Kidney (tissue), 14 donors: Measurements from ENCODE around the gene GPR6. TPM values are rescaled to one million over a fixed set of nuclear protein-coding genes. Genes with fewer than 3 reads are reported as not detected.

Source experiments
- DNase-seq, 5 donors: peaks; one replicate each; pipeline ENCODE4 v3.0.0-alpha.2; 2013 to 2020
- FAIRE-seq: peaks from 2 replicates; lab custom pipeline; 2012; peaks lifted over from hg19 to GRCh38; lab: Jason Lieb, UNC
- H3K27ac ChIP-seq, 2 donors: one replicate each; pipeline ENCODE4 v1.7.0; 2013; ENCODE audit warnings: low read depth in 2 of 2, low read length in 2 of 2, inconsistent platforms in 1 of 2
- H3K27me3 ChIP-seq: one replicate; pipeline ENCODE4 v1.7.1; 2013; ENCODE audit warnings: low read length, inconsistent platforms; ENCODE audit not compliant: control insufficient read depth, insufficient read depth
- H3K36me3 ChIP-seq, 3 donors: one replicate each; pipeline versions ENCODE4 v1.7.0 to v1.7.1; 2013; ENCODE audit warnings: low read length in 3 of 3, control low read depth in 1 of 3, inconsistent platforms in 1 of 3; ENCODE audit not compliant: insufficient read depth in 3 of 3, control insufficient read depth in 2 of 3
- H3K4me1 ChIP-seq, 3 donors: one replicate each; pipeline versions ENCODE4 v1.7.0 to v1.7.1; 2013; ENCODE audit warnings: low read length in 3 of 3, inconsistent platforms in 1 of 3, low read depth in 1 of 3; ENCODE audit not compliant: control insufficient read depth in 2 of 3, insufficient read depth in 2 of 3
- H3K4me3 ChIP-seq, 3 donors: one replicate each; pipeline versions ENCODE4 v1.7.0 to v1.8.1; 2013; ENCODE audit warnings: low read length in 3 of 3, control low read depth in 1 of 3, inconsistent platforms in 1 of 3
- H3K9ac ChIP-seq, 3 donors: one replicate each; pipeline versions ENCODE4 v1.7.0 to v1.7.1; 2013; ENCODE audit warnings: low read length in 3 of 3, control low read depth in 1 of 3, inconsistent platforms in 1 of 3
- H3K9me3 ChIP-seq, 3 donors: one replicate each; pipeline versions ENCODE4 v1.7.0 to v1.7.1; 2013; ENCODE audit warnings: low read length in 3 of 3, control low read depth in 1 of 3, inconsistent platforms in 1 of 3; ENCODE audit not compliant: control insufficient read depth in 2 of 3, insufficient read depth in 1 of 3
- intact Hi-C: fragments of 100-400 bp; cut with DNase I; formaldehyde crosslinking; loops from one replicate; pipeline ENCODE4 v1.11.1; 2022
- polyA plus RNA-seq: library from polyadenylated mRNA; stranded (reverse); fragments of 350-450 nt; fragmentation: Illumina TruSeq; extraction: RNeasy Lipid Tissue Mini Kit (QIAGEN cat#74804); gene quantifications from one replicate; pipeline ENCODE4 v1.2.3, GENCODE V29; 2014; ENCODE audit warnings: low read depth, low replicate concordance; ENCODE audit not compliant: insufficient read depth
- total RNA-seq: library from RNA; stranded (reverse); fragmentation: NEBNext Ultra II Directional; extraction: Animal tissue kit (Norgen Biotek cat#: 25700); gene quantifications from one replicate; pipeline ENCODE4 v1.2.1, GENCODE V29; 2021
- TF ChIP-seq, protein P1 (sequence below): IDR thresholded peaks from 3 replicates; pipeline ENCODE4 v1.5.1; 2012; ENCODE audit warnings: mild to moderate bottlenecking, moderate library complexity, borderline replicate concordance; ENCODE audit not compliant: insufficient read depth; ENCODE audit errors: extremely low read depth
- donor health status: control.
- donor health status: control.
- donor health status: control.
- donor health status: control.
- donor health status: control.
- donor health status: DM: yes; HTN: yes; CAD: no.
- donor health status: Normal renal cell carcinoma (clear cell type).

Gene GPR6
- total and polyA plus RNA-seq, 2 donors from 2014 or later: not detected

DNA sequence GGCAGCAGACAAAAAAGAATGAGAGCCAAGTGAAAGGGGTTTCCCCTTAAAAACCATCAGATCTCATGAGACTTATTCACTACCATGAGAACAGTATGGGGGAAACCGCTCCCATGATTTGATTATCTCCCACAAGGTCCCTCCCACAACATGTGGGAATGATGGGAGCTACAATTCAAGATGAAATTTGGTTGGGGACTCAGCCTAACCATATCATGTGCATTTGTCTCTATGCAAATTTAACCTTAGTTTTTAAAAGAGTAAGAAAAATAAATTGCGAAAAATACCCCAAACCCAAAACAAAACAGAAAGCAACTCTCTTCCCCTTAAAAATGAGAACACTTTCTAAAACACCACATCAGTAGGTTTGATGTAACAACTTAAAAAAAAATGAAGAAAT is 22.6 kb upstream of the GPR6 start:
- intact Hi-C loops: no loop called here
- H3K27ac ChIP-seq: no peak overlapping the region
- no peak for FAIRE-seq
- H3K36me3 ChIP-seq: no peaks in the 10 kb centered on the region
- TF ChIP-seq, protein P1, sequence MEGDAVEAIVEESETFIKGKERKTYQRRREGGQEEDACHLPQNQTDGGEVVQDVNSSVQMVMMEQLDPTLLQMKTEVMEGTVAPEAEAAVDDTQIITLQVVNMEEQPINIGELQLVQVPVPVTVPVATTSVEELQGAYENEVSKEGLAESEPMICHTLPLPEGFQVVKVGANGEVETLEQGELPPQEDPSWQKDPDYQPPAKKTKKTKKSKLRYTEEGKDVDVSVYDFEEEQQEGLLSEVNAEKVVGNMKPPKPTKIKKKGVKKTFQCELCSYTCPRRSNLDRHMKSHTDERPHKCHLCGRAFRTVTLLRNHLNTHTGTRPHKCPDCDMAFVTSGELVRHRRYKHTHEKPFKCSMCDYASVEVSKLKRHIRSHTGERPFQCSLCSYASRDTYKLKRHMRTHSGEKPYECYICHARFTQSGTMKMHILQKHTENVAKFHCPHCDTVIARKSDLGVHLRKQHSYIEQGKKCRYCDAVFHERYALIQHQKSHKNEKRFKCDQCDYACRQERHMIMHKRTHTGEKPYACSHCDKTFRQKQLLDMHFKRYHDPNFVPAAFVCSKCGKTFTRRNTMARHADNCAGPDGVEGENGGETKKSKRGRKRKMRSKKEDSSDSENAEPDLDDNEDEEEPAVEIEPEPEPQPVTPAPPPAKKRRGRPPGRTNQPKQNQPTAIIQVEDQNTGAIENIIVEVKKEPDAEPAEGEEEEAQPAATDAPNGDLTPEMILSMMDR: no peak
- DNase-seq: no peak
- no peaks in the 10 kb centered on the region for H3K27me3 ChIP-seq
- no peaks in the 10 kb centered on the region for H3K4me1 ChIP-seq
- no peak overlapping the region for H3K9ac ChIP-seq
- no peaks in the 10 kb centered on the region for H3K9me3 ChIP-seq
- no peak overlapping the region for H3K4me3 ChIP-seq

DNA sequence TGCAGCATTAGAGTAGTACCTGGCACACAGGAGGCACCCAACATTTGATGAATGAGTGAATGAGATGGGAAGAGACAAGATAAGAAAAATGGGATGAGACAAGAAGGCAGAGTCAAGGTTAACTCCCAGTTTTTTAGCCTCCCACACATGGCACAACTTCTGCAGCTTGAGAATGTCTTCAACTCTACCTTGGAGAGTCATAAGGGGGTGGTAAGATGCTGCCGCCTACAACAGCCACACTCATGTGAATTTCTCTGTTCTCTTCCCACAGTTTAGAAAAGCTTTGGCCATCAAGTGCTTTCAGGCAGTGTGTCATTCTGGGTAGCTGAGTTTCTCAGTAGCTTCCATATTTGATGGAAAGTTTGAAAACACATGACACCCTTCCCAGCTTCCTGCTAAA is 19.5 kb upstream of the GPR6 start:
- H3K27ac ChIP-seq: no peak overlapping the region
- no peaks in the 10 kb centered on the region for H3K27me3 ChIP-seq
- H3K9me3 ChIP-seq: no peaks in the 10 kb centered on the region
- intact Hi-C loops: no loop called here
- H3K9ac ChIP-seq: no peak overlapping the region
- FAIRE-seq (no peak), DNase-seq (no peak)
- TF ChIP-seq, protein P1: no peak
- H3K4me1 ChIP-seq: no peaks in the 10 kb centered on the region
- H3K4me3 ChIP-seq: no peak overlapping the region
- no peaks in the 10 kb centered on the region for H3K36me3 ChIP-seq

DNA sequence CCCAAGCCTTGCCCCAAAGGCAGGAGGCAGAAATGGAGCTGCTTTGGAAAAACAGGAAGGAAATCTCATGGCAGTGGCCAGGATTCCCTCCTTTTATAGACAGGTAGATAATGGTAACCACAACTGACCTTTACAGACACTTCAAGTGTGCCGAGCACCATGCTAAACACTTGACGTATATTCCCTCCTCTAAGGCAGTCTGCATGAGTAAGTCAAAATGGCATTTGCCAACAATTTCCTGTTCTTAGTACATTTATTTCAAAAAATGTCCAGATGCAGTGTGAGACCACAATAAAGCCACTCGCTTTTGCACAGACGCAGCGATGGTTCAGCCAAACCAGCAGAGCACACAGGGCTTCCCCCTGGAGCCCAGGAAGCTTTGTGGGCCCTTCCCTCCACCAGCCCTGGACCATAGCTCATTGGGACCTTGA is 16.5 kb upstream of the GPR6 start:
- no peaks in the 10 kb centered on the region for H3K27me3 ChIP-seq
- no peak for DNase-seq
- intact Hi-C loops: no loop called here
- no peak overlapping the region for H3K4me3 ChIP-seq
- no peaks in the 10 kb centered on the region for H3K4me1 ChIP-seq
- no peaks in the 10 kb centered on the region for H3K36me3 ChIP-seq
- H3K9me3 ChIP-seq: no peaks in the 10 kb centered on the region
- no peak for FAIRE-seq
- TF ChIP-seq, protein P1: no peak
- no peak overlapping the region for H3K9ac ChIP-seq
- no peak overlapping the region for H3K27ac ChIP-seq

DNA sequence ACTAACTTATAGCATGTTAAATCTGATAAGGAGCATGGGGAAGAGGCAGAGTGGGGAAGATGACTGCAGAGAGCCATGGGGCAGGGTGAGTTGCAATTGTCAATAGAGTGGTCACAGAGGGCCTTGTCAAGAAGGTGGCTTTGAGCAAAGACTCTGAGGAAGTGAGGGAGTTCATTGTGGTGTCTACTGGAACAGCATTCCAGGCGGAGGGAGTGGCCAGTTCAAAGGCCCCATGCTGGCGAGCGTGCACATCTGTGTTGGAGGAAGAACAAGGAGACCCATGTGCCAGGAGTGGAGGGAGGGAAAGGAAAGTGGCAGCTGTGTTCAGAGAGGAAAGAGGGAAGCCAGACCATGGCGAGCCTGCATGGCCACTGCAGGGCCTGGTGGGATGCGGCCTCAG is 15.8 kb upstream of the GPR6 start:
- FAIRE-seq (no peak), DNase-seq (no peak)
- Histone ChIP-seq H3K9ac (no peak overlapping the region), H3K4me3 (no peak overlapping the region), H3K4me1 (no peaks in the 10 kb centered on the region), H3K36me3 (no peaks in the 10 kb centered on the region), H3K9me3 (no peaks in the 10 kb centered on the region), H3K27ac (no peak overlapping the region), H3K27me3 (no peaks in the 10 kb centered on the region)
- intact Hi-C loops: no loop called here
- TF ChIP-seq, protein P1: no peak
